Measurements from ENCODE around the gene MRNIP.
"Not testable (repeated sequence)": the region's sequence is repeated elsewhere in the genome, so short reads cannot be mapped to it uniquely, and the experiment has no call there.

The MRNIP gene

GRCh38 chr5:179839328-179840256, 19.0 kb downstream of the MRNIP start:
- no peak for DNase-seq (ENCODE audit: low read depth, low spot score)

- DNase-seq (ENCODE audit: low read depth, low spot score): no peak
Observed at GRCh38 chr5:179837076-179838011, 21.3 kb downstream of the MRNIP start.

GRCh38 chr5:179836225-179837019, 22.2 kb downstream of the MRNIP start:
- DNase-seq (ENCODE audit: low read depth, low spot score): no peak

- DNase-seq (ENCODE audit: low read depth, low spot score): not testable (repeated sequence)
Observed at GRCh38 chr5:179834871-179835270, 23.7 kb downstream of the MRNIP start.

- DNase-seq (ENCODE audit: low read depth, low spot score): no peak
Observed at GRCh38 chr5:179834120-179834519, 24.5 kb downstream of the MRNIP start.

GRCh38 chr5:179833709-179834070, 24.9 kb downstream of the MRNIP start:
- DNase-seq (ENCODE audit: low read depth, low spot score): no peak

GRCh38 chr5:179833056-179833708, 25.4 kb downstream of the MRNIP start:
- no peak for DNase-seq (ENCODE audit: low read depth, low spot score)

- DNase-seq (ENCODE audit: low read depth, low spot score): no peak
Observed at GRCh38 chr5:179832039-179832745, 26.4 kb downstream of the MRNIP start.

- no peak for DNase-seq (ENCODE audit: low read depth, low spot score)
Observed at GRCh38 chr5:179830818-179831468, 27.7 kb downstream of the MRNIP start.

GRCh38 chr5:179829732-179830435, 28.7 kb downstream of the MRNIP start:
- no peak for DNase-seq (ENCODE audit: low read depth, low spot score)

- DNase-seq (ENCODE audit: low read depth, low spot score): no peak
Observed at GRCh38 chr5:179828756-179829421, 29.7 kb downstream of the MRNIP start.

GRCh38 chr5:179827680-179828079, 30.9 kb downstream of the MRNIP start:
- no peak for DNase-seq (ENCODE audit: low read depth, low spot score)

- DNase-seq (ENCODE audit: low read depth, low spot score): no peak
Observed at GRCh38 chr5:179825655-179826182, 32.9 kb downstream of the MRNIP start.

- no peak for DNase-seq (ENCODE audit: low read depth, low spot score)
Observed at GRCh38 chr5:179824745-179825112, 33.9 kb downstream of the MRNIP start.

- no peak for DNase-seq (ENCODE audit: low read depth, low spot score)
Observed at GRCh38 chr5:179823937-179824744, 34.5 kb downstream of the MRNIP start.

GRCh38 chr5:179822444-179822990, 36.1 kb downstream of the MRNIP start:
- DNase-seq (ENCODE audit: low read depth, low spot score): no peak

GRCh38 chr5:179822059-179822432, 36.6 kb downstream of the MRNIP start:
- no peak for DNase-seq (ENCODE audit: low read depth, low spot score)
